Stimulated activated CD4-positive, alpha-beta T cell treated with anti-CD3 and anti-CD28 coated beads, Interleukin-1b, Interleukin-23, amount 100 ng/mL, for 48 hours (primary cell): ENCODE results near the gene GNG10.
"Not testable (repeated sequence)": the region's sequence is repeated elsewhere in the genome, so short reads cannot be mapped to it uniquely, and the experiment has no call there.

Experiments
- DNase-seq: peaks from one replicate; pipeline ENCODE4 v3.0.0-alpha.2; 2020

The GNG10 gene

GRCh38 chr9:111661150-111661801 is at the start of gene GNG10:
Gene GNG10 (plus strand): TSS chr9:111661605. CDS start chr9:111661635, 30 bp downstream.
- peak; percentile 61 for DNase-seq

- no peak for DNase-seq
Measured at GRCh38 chr9:111613436-111614040, 47.9 kb upstream of the GNG10 start.

GRCh38 chr9:111615928-111616327 is 45.5 kb upstream of the GNG10 start:
- no peak for DNase-seq

- not testable (repeated sequence) for DNase-seq
Measured at GRCh38 chr9:111617349-111617748, 44.1 kb upstream of the GNG10 start.

GRCh38 chr9:111621895-111622480 is 39.4 kb upstream of the GNG10 start:
- DNase-seq = peak; percentile 25

- DNase-seq = no peak
Measured at GRCh38 chr9:111622626-111623025, 38.8 kb upstream of the GNG10 start.

- DNase-seq = no peak
Measured at GRCh38 chr9:111627260-111627963, 34.0 kb upstream of the GNG10 start.

- DNase-seq = no peak
Measured at GRCh38 chr9:111628411-111628810, 33.0 kb upstream of the GNG10 start.

GRCh38 chr9:111630182-111630963 is 31.0 kb upstream of the GNG10 start:
- no peak for DNase-seq

- no peak for DNase-seq
Measured at GRCh38 chr9:111630964-111631213, 30.5 kb upstream of the GNG10 start.

- DNase-seq = peak; percentile 98
Measured at GRCh38 chr9:111631214-111631971, 30.0 kb upstream of the GNG10 start, which contains the start of gene DNAJC25. Gene DNAJC25 (plus strand): TSS chr9:111631334. CDS start chr9:111631408, 74 bp downstream.

- no peak for DNase-seq
Measured at GRCh38 chr9:111632060-111632459, 29.3 kb upstream of the GNG10 start.

GRCh38 chr9:111632695-111633388 is 28.6 kb upstream of the GNG10 start:
- DNase-seq = no peak

- DNase-seq = no peak
Measured at GRCh38 chr9:111633389-111633736, 28.0 kb upstream of the GNG10 start.

GRCh38 chr9:111634860-111635259 is 26.5 kb upstream of the GNG10 start:
- DNase-seq = no peak

GRCh38 chr9:111637421-111637950 is 23.9 kb upstream of the GNG10 start:
- no peak for DNase-seq

- DNase-seq = no peak
Measured at GRCh38 chr9:111644195-111644772, 17.1 kb upstream of the GNG10 start.

- DNase-seq = no peak
Measured at GRCh38 chr9:111645806-111646205, 15.6 kb upstream of the GNG10 start.

- no peak for DNase-seq
Measured at GRCh38 chr9:111646417-111646816, 15.0 kb upstream of the GNG10 start.

- no peak for DNase-seq
Measured at GRCh38 chr9:111648066-111648465, 13.3 kb upstream of the GNG10 start.

GRCh38 chr9:111649016-111649415 is 12.4 kb upstream of the GNG10 start:
- no peak for DNase-seq
